Activated naive CD4-positive, alpha-beta T cell treated with anti-CD3 and anti-CD28 coated beads for 36 hours (primary cell): ENCODE measurements around the gene KCNAB1. TPM values are rescaled to one million over a fixed set of nuclear protein-coding genes. Genes with fewer than 3 reads are reported as not detected.

Source experiments
- CTCF ChIA-PET: fragments of 350-600 bp; sonication (Branson Sonifier 250); formaldehyde crosslinking; loops from one replicate; lab custom pipeline; 2021; ENCODE audit warnings: antibody characterized with exemption; lab: Charles Lee
- DNase-seq: peaks from one replicate; pipeline ENCODE4 v3.0.0-alpha.2; 2020
- H3K27ac Mint-ChIP-seq: one replicate; pipeline ENCODE4 v1.8.0; 2021; ENCODE audit warnings: mild to moderate bottlenecking, mixed read lengths
- H3K27me3 Mint-ChIP-seq: one replicate; pipeline ENCODE4 v1.8.0; 2021; ENCODE audit warnings: low read depth, mixed read lengths
- H3K36me3 Mint-ChIP-seq: one replicate; pipeline ENCODE4 v1.8.0; 2021; ENCODE audit warnings: low read depth, mixed read lengths
- H3K4me1 Mint-ChIP-seq: one replicate; pipeline ENCODE4 v1.8.0; 2021; ENCODE audit warnings: low read depth, mixed read lengths
- H3K4me3 Mint-ChIP-seq: one replicate; pipeline ENCODE4 v1.8.0; 2021; ENCODE audit warnings: mild to moderate bottlenecking, moderate library complexity, mixed read lengths
- H3K9me3 Mint-ChIP-seq: one replicate; pipeline ENCODE4 v1.8.0; 2021; ENCODE audit warnings: mixed read lengths
- intact Hi-C: fragments of 100-400 bp; cut with micrococcal nuclease; formaldehyde crosslinking; loops from one replicate; pipeline ENCODE4 v1.15.1; 2023
- total RNA-seq, 2 experiments: library from RNA; stranded (reverse); gene quantifications; one replicate each; pipeline ENCODE4 v1.2.3, GENCODE V29; 2021

Gene KCNAB1
- total RNA-seq, 2 experiments from 2014 or later: not detected

GRCh38 chr3:156236556-156237260 is 116.3 kb downstream of the KCNAB1 start:
- intact Hi-C loops: no loop called here
- no peaks in the 10 kb centered on the region for H3K36me3 Mint-ChIP-seq

GRCh38 chr3:156240642-156241041 is 120.3 kb downstream of the KCNAB1 start:
- Mint-ChIP-seq H3K36me3 (no peaks in the 10 kb centered on the region), H3K4me1 (no peaks in the 10 kb centered on the region), H3K9me3 (no peaks in the 10 kb centered on the region), H3K4me3 (no peak overlapping the region), H3K27ac (no peak overlapping the region), H3K27me3 (peaks cover 2% of the 10 kb centered on the region)
- CTCF ChIA-PET: no interaction called here
- intact Hi-C loops: no loop called here
- DNase-seq: no peak

More at GRCh38 chr3:156236556-156237260, 116.3 kb downstream of the KCNAB1 start:
- Mint-ChIP-seq H3K27me3 (peaks cover 15% of the 10 kb centered on the region), H3K4me3 (no peak overlapping the region), H3K27ac (no peak overlapping the region), H3K4me1 (no peaks in the 10 kb centered on the region), H3K9me3 (no peaks in the 10 kb centered on the region)
- CTCF ChIA-PET: no interaction called here
- DNase-seq: no peak

GRCh38 chr3:156246961-156247725 is 126.8 kb downstream of the KCNAB1 start:
- no peak for DNase-seq
- CTCF ChIA-PET: interaction anchor here (0.7 kb wide), 2 partner anchors 541 to 717 kb away, joined by 4 read pairs; no protein-coding TSS in a partner anchor
- no peaks in the 10 kb centered on the region for H3K36me3 Mint-ChIP-seq
- H3K27me3 Mint-ChIP-seq: peaks cover 6% of the 10 kb centered on the region
- H3K9me3 Mint-ChIP-seq: no peaks in the 10 kb centered on the region
- no peaks in the 10 kb centered on the region for H3K4me1 Mint-ChIP-seq
- H3K4me3 Mint-ChIP-seq: no peak overlapping the region
- intact Hi-C loops: no loop called here
- H3K27ac Mint-ChIP-seq: no peak overlapping the region

- Mint-ChIP-seq H3K4me1 (no peaks in the 10 kb centered on the region), H3K36me3 (no peaks in the 10 kb centered on the region), H3K27ac (no peak overlapping the region), H3K4me3 (no peak overlapping the region), H3K9me3 (no peaks in the 10 kb centered on the region), H3K27me3 (peaks cover 6% of the 10 kb centered on the region)
- CTCF ChIA-PET: interaction anchor here (0.5 to 1.2 kb wide), 3 partner anchors 33 to 259 kb away, joined by 3 read pairs; no protein-coding TSS in a partner anchor
- intact Hi-C loops: no loop called here
- DNase-seq: no peak
These were observed 130.2 kb downstream of the KCNAB1 start for GRCh38 chr3:156250550-156250949.

GRCh38 chr3:156251424-156251823 is 131.0 kb downstream of the KCNAB1 start:
- H3K9me3 Mint-ChIP-seq: no peaks in the 10 kb centered on the region
- no peak overlapping the region for H3K27ac Mint-ChIP-seq
- no peaks in the 10 kb centered on the region for H3K36me3 Mint-ChIP-seq
- intact Hi-C loops: no loop called here
- peaks cover 6% of the 10 kb centered on the region for H3K27me3 Mint-ChIP-seq
- no peak for DNase-seq
- H3K4me1 Mint-ChIP-seq: no peaks in the 10 kb centered on the region
- CTCF ChIA-PET: no interaction called here
- H3K4me3 Mint-ChIP-seq: no peak overlapping the region

GRCh38 chr3:156252656-156253055 is 132.3 kb downstream of the KCNAB1 start:
- no peaks in the 10 kb centered on the region for H3K4me1 Mint-ChIP-seq
- peaks cover 12% of the 10 kb centered on the region for H3K27me3 Mint-ChIP-seq
- CTCF ChIA-PET: no interaction called here
- intact Hi-C loops: no loop called here
- no peak overlapping the region for H3K27ac Mint-ChIP-seq
- DNase-seq: no peak
- H3K36me3 Mint-ChIP-seq: no peaks in the 10 kb centered on the region
- H3K4me3 Mint-ChIP-seq: no peak overlapping the region
- no peaks in the 10 kb centered on the region for H3K9me3 Mint-ChIP-seq

GRCh38 chr3:156253150-156253549 is 132.8 kb downstream of the KCNAB1 start:
- Mint-ChIP-seq H3K36me3 (no peaks in the 10 kb centered on the region), H3K4me1 (no peaks in the 10 kb centered on the region), H3K9me3 (no peaks in the 10 kb centered on the region), H3K27me3 (peaks cover 10% of the 10 kb centered on the region), H3K27ac (no peak overlapping the region), H3K4me3 (no peak overlapping the region)
- CTCF ChIA-PET: no interaction called here
- DNase-seq: no peak
- intact Hi-C loops: no loop called here

- no peaks in the 10 kb centered on the region for H3K4me1 Mint-ChIP-seq
- DNase-seq: no peak
- H3K4me3 Mint-ChIP-seq: no peak overlapping the region
- peaks cover 6% of the 10 kb centered on the region for H3K27me3 Mint-ChIP-seq
- H3K9me3 Mint-ChIP-seq: no peaks in the 10 kb centered on the region
- H3K36me3 Mint-ChIP-seq: no peaks in the 10 kb centered on the region
- intact Hi-C loops: no loop called here
- no peak overlapping the region for H3K27ac Mint-ChIP-seq
- CTCF ChIA-PET: interaction anchor here (0.6 kb wide), 1 partner anchor 169 kb away, joined by 3 read pairs; no protein-coding TSS in a partner anchor
These were observed 135.9 kb downstream of the KCNAB1 start for GRCh38 chr3:156256256-156256655.

- peaks cover 6% of the 10 kb centered on the region for H3K27me3 Mint-ChIP-seq
- CTCF ChIA-PET: interaction anchor here (0.6 kb wide), 1 partner anchor 170 kb away, joined by 3 read pairs; no protein-coding TSS in a partner anchor
- H3K27ac Mint-ChIP-seq: no peak overlapping the region
- H3K36me3 Mint-ChIP-seq: no peaks in the 10 kb centered on the region
- H3K4me1 Mint-ChIP-seq: no peaks in the 10 kb centered on the region
- H3K4me3 Mint-ChIP-seq: no peak overlapping the region
- intact Hi-C loops: no loop called here
- no peak for DNase-seq
- H3K9me3 Mint-ChIP-seq: no peaks in the 10 kb centered on the region
These were observed 136.6 kb downstream of the KCNAB1 start for GRCh38 chr3:156256945-156257344.

- no peaks in the 10 kb centered on the region for H3K9me3 Mint-ChIP-seq
- intact Hi-C loops: no loop called here
- no peak overlapping the region for H3K27ac Mint-ChIP-seq
- CTCF ChIA-PET: interaction anchor here (0.7 kb wide), 1 partner anchor 249 kb away, joined by 5 read pairs; no protein-coding TSS in a partner anchor
- no peak for DNase-seq
- H3K4me1 Mint-ChIP-seq: no peaks in the 10 kb centered on the region
- H3K27me3 Mint-ChIP-seq: peaks cover 6% of the 10 kb centered on the region
- H3K4me3 Mint-ChIP-seq: no peak overlapping the region
- no peaks in the 10 kb centered on the region for H3K36me3 Mint-ChIP-seq
These were observed 137.9 kb downstream of the KCNAB1 start for GRCh38 chr3:156258301-156258700.

- Mint-ChIP-seq H3K36me3 (no peaks in the 10 kb centered on the region), H3K27ac (no peak overlapping the region), H3K27me3 (peaks cover 6% of the 10 kb centered on the region), H3K4me3 (no peak overlapping the region), H3K4me1 (no peaks in the 10 kb centered on the region), H3K9me3 (no peaks in the 10 kb centered on the region)
- CTCF ChIA-PET: no interaction called here
- intact Hi-C loops: no loop called here
- DNase-seq: no peak
These were observed 139.5 kb downstream of the KCNAB1 start for GRCh38 chr3:156259896-156260295.

GRCh38 chr3:156260331-156260730 is 140.0 kb downstream of the KCNAB1 start:
- H3K36me3 Mint-ChIP-seq: no peaks in the 10 kb centered on the region
- H3K4me3 Mint-ChIP-seq: no peak overlapping the region
- no peak for DNase-seq
- intact Hi-C loops: no loop called here
- H3K27ac Mint-ChIP-seq: no peak overlapping the region
- CTCF ChIA-PET: no interaction called here
- H3K9me3 Mint-ChIP-seq: no peaks in the 10 kb centered on the region
- peaks cover 6% of the 10 kb centered on the region for H3K27me3 Mint-ChIP-seq
- no peaks in the 10 kb centered on the region for H3K4me1 Mint-ChIP-seq
